HK-2 (cell line): ENCODE measurements around the gene CNST.
"Not testable (repeated sequence)": the region's sequence is repeated elsewhere in the genome, so short reads cannot be mapped to it uniquely, and the experiment has no call there.

Experiments
- DNase-seq: peaks from one replicate; pipeline ENCODE4 v3.0.0-alpha.2; 2018; ENCODE audit not compliant: unreplicated experiment

CNST gene

DNA sequence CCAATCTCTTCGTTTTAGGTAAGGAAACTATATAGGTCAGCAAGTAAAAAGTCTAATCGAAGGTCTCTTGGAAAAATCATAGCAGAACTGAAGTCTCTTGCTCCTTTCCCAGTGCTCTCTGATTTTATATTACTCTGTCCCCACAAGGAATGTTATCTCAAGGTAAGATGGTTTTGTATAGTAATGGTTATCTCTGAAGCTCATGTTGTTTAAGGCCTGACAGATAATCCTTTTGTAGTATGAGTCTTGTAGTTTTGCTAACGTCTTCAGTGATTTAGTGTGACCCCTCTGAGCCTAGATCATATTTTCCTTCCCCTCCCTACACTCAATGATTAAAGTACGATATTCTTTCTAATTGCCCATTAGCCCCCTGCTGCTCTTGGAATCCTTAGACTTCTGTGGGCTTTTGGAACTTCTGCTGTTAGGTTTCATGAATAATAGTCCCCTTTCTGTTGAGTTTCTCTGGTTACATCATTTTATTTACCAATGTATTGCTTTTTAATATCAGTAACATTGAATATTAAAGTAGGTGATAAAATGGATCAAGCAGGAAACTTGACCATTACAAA, 52.1 kb downstream of the CNST start:
- no peak for DNase-seq

DNA sequence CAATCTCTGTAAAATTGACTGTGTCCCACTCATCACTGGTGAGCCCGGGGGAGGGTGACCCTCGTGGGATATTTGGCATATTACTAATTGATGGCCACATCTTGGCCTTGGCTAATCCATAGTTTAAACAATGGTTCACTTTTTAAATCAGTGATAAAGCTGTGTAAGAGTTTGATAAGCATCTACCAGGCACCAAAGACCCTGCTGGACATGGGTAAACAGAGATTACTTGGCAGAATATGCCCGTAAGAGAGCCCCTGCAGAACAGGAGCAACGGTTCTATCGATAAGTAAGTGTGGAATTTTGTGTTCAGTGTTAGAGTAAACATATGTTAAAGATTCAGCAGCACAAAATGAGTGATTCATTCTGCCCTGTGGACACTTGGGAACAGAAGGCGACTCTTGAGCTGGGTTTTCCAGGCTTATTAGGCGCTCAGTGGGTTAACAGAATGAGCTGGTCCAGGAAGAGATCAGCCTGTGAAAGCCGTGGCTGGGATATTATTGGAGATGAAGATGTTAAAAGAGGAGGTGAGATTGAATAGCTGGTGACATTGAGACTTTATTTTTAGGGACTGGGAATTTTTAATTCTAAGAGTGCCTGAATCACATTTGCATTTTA, 55.9 kb downstream of the CNST start:
- no peak for DNase-seq

DNA sequence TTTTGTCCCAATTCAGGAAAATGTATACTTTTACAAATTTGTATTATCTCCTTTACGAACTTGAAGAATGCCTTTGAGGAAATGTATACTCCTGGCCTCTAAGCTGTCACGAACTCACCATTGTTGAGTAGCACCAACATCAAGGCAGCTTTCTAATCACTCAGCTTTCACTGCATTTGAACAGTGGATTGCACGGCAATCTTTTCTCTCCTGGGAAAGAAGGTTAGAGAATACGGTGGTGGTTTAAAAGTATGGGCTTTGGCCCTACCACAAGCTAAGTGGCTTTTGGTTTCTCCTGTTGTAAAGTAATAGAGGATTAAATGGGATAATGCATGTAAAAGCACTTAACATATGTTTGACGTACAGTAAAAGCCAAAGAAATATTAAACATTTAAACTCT, 57.8 kb downstream of the CNST start:
- no peak for DNase-seq

DNA sequence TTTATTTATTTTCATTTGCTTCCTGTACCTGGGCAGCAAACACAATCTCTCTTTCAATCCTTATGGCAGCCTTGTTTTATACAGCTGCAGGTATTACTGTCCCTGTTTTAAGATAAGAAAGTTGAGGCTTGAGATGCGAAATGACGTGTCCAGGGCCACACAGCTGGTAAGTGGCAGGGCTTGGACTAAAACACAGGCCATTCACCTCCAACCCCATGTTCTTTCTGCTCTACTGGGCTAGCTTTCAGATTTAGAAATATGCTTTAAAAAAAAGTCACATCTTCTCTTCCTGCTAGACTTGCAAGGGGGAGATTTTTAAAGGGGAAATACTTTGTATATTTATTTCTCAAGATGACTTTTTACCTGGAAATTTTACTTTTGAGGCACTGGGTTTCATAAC, 62.8 kb downstream of the CNST start:
- no peak for DNase-seq

DNA sequence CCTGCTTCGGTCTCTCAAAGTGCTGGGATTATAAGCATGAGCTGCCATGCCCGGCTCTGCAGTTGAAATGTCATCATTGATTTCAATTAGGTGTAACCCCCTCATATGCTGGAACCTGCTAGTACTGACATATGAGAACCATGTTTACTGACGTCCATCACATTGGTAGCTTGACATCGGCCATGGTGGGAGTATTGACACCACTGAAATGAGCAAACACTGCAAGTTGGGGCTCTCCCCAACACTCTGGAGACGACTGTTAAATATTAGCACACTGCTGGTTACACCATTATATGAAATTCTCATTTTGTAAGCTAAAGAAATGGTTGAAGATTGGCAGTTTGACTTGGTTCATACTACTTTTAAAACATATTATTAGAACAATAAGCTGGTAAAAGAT, 63.7 kb downstream of the CNST start:
- no peak for DNase-seq

DNA sequence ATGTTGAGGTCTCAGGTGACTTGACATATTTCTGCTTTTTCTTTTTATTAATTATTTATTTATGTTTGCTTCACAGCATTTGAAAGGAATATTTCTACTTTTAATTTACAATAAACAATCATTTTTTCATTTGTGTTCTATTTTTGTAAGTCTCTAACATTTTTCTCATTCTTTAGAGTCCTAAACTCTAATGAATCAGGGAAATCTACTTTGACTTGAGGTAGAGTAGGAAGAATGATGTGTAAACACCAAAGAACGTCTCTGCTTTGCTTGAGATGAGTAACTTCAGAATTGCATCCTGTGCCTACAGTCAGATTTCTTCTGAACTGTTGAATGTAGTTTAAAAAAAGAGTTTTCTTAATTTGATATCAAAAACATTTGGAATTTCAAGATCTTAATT, 65.2 kb downstream of the CNST start:
- DNase-seq, result no peak

DNA sequence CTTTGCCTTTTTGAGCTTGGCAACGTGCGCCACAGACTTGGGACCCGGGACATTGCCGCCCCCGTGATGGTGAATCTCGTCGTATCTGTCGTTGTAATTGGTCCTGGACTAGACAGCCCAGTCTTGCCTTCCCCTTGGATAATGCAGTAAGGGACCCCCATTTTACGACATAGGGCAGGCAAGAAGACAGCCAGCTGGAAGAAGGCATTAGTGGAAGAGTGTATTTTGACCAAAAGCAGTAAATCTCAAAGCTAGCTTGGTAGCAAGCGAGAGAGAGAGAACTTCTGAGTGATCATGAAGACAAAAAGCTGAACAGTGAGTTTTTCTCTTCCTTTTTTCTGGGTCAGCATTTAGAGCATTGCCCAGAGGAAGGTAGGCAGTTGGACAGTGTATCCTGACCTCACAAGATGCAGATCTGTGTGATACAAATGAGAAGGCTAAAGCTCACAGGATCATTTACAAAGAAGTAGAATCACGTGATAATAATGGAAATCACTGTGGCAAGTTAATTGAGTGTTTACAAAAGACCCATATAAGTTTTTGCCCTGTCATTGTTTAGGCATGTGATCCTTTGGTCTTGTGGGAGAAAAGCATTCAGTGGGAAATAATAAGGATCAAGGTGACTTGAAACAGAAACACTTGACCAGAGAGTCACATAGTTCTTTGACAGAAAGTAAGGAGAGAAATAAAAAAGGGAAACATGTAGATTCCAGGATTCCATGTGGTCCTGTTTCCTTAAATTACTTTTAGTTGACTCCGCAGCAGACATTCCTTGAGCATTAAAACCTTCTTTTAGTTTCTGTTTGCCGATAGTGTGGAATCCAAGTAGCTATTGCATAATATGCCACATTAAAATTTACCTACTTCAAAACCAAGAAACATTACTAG, 66.3 kb downstream of the CNST start:
- no peak for DNase-seq

DNA sequence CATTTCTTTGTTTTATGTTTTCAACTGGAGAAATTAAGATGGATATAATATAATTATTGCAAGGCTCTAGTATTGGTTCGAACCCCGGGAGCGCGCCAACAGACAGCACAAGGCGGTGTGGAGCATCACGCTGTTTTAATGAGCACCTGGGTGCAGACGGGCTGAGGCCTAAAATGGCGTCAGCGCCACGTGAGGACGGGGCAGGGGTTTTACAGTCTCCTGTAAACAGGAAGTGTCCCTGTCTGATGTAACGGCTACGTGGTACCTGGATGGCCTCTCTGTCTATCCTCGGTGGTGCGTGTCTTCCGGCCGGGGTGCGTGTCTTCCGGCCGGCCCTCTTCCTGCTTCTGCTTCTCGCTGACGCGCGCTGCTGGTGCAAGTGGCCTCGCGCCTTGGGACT, 68.4 kb downstream of the CNST start:
- not testable (repeated sequence) for DNase-seq

DNA sequence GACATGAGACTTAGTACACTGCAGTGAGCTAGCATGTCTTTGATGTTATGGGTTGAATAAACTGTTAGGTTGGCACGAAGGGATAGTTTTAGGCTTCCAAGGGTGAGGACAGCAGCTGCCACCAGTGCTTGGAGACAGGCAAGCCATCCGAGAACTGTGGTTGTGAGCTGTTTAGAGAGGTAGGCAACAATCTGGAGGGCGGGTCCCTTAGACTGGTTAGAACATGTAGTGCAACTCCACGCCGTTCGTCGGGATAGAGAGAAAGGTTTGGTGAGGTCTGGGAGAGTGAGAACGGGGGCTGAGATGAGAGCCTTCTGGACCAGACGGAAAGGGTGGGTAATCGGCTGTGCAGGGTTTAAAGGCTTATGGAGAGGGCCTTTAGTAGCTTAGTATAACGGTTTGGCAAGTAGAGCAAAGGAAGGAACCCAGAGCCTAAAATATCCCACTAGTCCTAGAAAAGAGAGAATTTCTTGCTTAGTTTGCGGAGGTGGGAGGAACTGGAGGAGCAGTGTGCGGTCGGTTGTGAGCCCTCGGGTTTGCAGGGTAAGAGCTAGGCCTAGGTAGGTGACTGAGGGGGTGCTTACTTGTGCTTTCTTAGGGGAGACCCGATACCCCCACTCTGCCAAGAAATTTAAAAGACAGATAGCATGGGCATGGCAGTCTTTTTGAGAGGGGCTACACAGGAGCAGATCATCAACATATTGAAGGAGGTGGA, 72.8 kb downstream of the CNST start:
- no peak for DNase-seq

DNA sequence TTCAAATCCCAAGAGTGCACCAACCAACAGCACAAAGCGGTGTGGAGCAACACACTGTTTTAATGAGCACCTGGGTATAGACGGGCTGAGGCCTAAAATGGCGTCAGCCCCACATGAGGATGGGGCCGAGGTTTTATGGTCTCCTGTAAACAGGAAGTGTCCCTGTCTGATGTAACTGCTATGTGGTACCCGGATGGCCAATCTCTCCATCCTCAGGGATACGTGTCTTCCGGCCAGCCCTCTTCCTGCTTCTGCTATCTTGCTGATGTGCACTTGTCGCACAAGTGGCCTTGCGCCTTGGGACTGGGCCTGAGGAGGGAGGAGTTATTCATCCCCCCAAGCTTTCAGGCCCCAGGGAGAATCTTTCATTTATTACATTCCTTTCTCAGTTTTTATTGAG, 73.5 kb downstream of the CNST start:
- no peak for DNase-seq

DNA sequence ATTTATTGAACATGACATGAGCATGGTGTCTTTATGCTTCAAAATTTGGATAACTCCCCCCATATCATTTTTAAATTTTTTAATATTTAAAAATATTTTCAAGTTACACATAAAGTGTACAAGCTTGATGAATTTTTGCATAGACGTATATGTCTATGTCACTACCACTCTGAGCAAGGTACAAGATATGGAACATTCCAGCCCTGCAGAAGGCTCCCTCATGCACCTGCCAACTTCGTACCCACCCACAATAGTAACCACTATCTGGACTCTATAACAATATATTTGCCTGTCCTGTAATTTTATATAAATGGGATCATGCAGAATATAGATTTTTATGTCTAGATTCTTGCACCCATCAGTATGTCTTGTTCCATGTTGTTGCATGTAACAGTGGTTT, 74.5 kb downstream of the CNST start:
- DNase-seq, result no peak

DNA sequence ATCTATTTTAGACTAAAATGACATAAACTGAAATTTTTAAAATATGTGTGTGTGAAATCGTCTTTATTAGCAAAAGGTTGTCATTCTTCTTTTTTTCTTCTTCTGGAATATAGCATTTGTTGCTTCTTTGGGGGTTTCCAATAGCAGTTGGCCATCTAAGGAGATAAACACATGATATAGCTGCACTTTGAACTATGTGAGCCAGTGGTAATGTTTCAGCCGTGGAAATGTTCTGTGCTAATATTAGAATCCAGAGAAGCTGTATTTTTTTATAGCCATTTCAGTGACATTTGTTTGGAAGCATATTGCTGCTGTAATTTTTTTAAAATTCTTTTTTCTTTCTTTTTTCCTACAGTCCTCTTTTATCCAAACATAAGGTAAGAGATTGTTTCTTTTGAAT, 75.1 kb downstream of the CNST start:
- DNase-seq, result no peak

DNA sequence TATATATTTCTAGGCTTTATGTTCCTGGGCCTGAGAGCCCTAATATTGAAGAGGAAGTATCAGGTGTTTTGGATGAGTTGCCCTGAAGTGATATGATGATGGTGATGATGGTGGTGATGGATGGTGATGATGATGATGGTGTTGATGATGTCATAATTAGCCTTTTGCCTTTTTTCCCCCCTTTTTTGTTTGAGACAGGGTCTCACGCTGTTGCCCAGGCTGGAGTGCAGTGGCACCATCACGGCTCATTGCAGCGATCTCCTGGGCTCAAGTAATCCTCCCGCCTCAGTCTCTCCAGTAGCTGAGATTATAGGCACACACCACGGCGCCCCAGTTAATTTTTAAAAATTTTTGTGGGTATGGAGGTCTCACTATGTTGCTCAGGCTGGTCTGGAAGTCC, 76.5 kb downstream of the CNST start:
- no peak for DNase-seq

DNA sequence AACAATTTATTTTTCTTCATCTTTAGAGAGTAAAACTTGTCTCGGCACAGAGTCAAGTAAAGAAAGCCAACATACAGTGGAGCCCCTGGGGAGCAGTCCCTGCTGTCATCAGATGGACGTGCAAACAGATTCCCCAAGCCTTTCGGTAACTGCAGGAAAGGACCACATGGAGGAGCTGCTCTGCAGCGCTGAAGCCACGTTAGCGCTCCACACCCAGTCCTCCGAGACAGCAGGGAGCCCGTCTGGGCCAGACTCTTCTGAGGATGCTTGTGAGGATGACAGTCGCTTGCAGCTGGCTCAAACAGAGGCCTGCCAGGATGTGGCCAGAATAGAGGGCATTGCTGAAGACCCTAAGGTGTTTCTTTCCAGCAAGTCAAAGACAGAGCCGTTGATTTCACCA, 80.9 kb downstream of the CNST start:
- no peak for DNase-seq

DNA sequence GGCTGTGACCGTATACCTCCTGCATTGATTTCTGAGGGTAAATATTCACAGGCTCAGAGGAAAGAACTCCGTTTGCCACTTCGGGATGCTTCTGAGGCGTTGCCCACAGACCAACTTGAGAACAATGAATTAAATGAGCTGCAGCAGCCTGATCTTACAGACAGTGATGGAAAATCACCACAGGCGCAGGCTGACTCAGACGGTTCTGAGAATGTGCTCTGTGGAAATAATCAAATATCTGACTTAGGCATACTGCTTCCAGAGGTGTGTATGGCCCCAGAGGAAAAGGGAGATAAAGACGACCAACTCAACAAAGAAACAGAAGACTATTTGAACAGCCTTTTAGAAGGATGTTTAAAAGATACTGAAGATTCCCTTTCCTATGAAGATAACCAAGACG, 81.3 kb downstream of the CNST start:
- no peak for DNase-seq

DNA sequence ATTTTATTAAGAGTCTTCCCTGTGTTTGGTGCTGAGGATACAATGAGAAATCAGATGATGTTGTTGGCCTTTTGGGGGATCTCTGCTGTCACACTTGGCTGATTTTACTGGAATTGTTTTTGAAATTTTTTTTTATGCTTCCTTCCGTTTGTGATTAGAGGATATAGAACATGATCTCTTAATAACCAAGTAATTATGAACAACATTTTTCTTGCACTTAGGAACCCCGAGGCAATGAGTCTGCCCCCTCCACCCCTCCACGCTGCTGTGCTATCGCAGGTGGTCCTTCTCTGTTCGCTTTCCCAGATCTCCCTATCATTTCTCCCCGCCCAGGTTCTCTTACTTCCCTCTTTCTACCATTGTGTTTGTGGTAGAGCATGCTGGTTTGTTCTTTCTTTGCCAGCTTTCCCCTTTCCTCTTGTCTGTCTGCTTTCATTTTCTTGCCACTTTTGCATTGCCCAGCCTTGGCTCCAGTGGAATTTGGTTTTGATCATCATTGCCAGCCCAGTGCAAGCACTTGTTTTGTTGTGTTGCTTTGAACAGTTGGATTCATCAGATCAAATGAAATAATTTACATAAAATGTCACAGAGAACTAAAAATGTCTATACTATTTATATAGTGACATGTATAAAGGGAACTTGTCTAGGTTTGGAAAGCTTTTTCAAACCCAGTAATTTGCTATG, 84.9 kb downstream of the CNST start:
- DNase-seq, result no peak

DNA sequence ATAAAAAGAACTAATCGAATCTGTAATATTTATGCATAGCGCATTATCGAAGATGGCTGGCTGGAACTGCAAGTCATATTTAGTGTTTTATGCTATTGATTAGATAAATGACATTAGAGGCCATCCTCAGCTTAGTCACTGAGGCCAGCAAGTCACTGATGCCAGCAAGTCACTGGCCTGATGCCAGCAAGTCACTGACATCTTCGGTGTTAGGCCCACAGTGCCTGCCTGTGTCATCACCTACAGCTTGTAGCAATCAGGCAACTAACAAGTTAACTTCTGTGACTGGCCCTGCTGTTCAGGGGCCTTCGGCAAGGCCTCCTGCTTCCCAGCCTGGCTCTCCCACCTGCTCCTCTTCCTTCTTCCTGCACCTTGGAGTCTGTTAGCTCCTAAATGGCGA, 92.3 kb downstream of the CNST start:
- no peak for DNase-seq

DNA sequence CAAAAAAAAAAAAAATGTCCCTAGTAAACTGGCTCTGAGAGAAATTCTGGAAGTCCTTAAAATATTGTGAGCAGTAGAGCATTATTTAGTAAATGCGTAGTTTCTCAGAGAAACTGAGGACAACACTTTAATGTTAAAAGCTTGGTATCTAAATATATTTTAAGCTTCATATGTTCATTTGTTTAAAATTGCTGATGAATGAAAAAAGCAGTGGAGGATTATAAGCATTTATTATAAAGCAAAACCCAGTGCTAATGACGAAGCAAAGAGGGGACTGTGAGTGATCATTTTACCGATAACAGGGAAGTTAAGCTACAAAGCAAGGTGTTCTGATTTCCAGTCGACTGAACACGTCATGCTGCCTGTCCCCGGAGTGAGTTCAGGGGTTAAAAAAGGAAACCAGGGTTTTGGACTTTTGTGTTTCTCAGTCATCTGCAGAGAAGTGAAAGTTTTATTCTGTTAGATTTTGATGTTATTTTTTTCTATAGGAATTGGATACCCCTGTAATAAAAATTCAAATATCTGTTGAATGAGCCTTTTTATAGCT, 93.4 kb downstream of the CNST start:
- DNase-seq, result no peak

DNA sequence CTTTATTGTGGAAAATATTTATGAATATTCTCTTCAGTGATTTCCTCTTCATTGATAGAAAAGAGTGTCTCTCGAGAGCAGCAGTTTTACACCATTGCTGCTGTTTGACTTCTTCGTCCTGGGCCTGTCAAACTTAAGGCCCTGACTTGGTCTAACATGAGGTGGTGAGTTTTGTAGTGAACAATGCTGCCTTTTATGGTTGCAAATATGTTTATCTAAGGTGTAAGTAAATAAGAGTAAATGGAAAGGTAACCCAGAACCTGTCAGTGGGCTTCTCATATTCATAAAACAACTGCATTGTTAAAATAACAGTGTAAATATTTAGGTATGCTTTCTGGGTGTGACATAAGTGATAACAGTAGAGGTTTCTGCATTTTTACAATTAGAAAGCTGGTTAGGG, 95.2 kb downstream of the CNST start:
- no peak for DNase-seq

DNA sequence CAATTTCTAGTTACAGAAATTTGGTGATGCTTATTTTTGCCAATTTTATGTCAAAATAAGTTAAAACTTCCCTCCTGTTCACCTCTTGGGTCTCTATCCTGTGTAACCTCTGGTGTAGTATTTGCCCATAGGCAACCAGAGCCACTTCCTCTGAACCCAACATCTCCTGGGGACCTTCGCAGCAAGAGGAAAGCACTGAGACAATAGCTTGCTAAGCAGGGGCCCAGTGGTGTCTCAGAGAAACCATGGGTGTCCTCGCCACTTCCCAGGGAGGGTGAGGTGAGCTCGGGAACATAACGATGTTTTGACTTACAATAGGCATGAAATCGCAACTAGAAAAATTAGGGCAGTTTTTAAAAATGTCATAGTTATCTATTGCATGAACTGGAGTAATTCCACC, 101.5 kb downstream of the CNST start:
- DNase-seq, result no peak

DNA sequence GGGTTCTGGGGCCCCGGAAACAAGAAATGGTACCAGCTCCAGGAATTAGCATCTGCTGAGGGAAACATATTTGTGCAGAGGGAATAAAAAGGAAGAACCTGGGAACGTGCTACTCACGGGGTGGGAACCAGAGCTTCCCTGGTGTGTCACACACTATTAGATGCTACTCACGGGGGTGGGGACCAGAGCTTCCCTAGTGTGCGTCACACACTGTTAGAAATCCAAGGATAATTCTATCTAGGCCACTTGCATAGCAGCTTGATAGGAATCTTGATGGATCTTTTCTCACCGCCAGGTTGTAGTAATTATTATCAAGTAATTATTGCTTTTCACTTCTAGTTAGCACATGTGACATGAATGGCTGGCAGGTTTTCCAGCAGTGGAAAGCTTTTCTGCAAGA, 103.4 kb downstream of the CNST start:
- no peak for DNase-seq

DNA sequence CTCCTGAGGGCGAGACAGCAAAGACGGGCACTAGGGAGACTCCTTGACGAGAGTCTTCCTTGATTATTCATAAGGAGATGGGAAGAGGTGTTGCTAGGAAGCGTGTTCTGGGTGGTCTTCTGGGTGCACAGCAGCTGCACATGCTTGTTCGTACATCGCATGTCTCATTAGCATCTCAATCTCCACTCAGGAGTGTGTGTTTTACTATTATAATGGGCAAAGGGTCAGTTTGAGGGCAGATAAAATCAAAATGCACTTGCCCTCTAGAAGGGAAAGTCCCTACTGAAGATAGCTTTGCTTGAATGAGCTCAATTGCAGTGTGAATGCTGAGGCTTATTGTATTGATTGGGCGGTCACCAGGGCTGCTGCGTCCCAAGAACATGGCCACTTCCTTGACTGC, 107.8 kb downstream of the CNST start:
- DNase-seq, result no peak
